Stimulated activated naive CD4-positive, alpha-beta T cell treated with Interleukin-2 at 50 U/mL for 16 hours (primary cell): ENCODE results near the gene ASB16.
"Not testable (repeated sequence)": the region's sequence is repeated elsewhere in the genome, so short reads cannot be mapped to it uniquely, and the experiment has no call there.

ENCODE experiments used
- DNase-seq: peaks from one replicate; lab custom pipeline; 2025; lab: John Stamatoyannopoulos, UW

The ASB16 gene

GRCh38 chr17:44147812-44148211, 22.7 kb upstream of the ASB16 start:
- DNase-seq: no peak

- not testable (repeated sequence) for DNase-seq
Observed at GRCh38 chr17:44149066-44149465, 21.4 kb upstream of the ASB16 start.

GRCh38 chr17:44149750-44150329, 20.7 kb upstream of the ASB16 start:
- no peak for DNase-seq

GRCh38 chr17:44152875-44153274, 17.6 kb upstream of the ASB16 start:
- no peak for DNase-seq

- DNase-seq: no peak
Observed at GRCh38 chr17:44155488-44155887, 15.0 kb upstream of the ASB16 start.

GRCh38 chr17:44159519-44160210, 10.8 kb upstream of the ASB16 start:
- peak; percentile 30 for DNase-seq

- no peak for DNase-seq
Observed at GRCh38 chr17:44164476-44164875, 6.0 kb upstream of the ASB16 start.

- DNase-seq: no peak
Observed at GRCh38 chr17:44167181-44167861, 3.2 kb upstream of the ASB16 start.

- no peak for DNase-seq
Observed at GRCh38 chr17:44170135-44170498, 387 bp upstream of the ASB16 start.

- DNase-seq: no peak
Observed at GRCh38 chr17:44171931-44172455, 1.5 kb downstream of the ASB16 start.

GRCh38 chr17:44174427-44174826, 3.9 kb downstream of the ASB16 start:
- DNase-seq: no peak

GRCh38 chr17:44176257-44176656, 5.8 kb downstream of the ASB16 start:
- DNase-seq: no peak

- no peak for DNase-seq
Observed at GRCh38 chr17:44176671-44177501, 6.4 kb downstream of the ASB16 start.

- no peak for DNase-seq
Observed at GRCh38 chr17:44177640-44178039, 7.1 kb downstream of the ASB16 start.

GRCh38 chr17:44178133-44178532, 7.6 kb downstream of the ASB16 start:
- DNase-seq: no peak

GRCh38 chr17:44183024-44183423, 12.5 kb downstream of the ASB16 start:
- DNase-seq: no peak

- DNase-seq: no peak
Observed at GRCh38 chr17:44184212-44184810, 13.8 kb downstream of the ASB16 start.

- peak; percentile 99 for DNase-seq
Observed at GRCh38 chr17:44186307-44187130, 16.0 kb downstream of the ASB16 start, which contains the start of gene TMUB2. Gene TMUB2 (plus strand): TSS chr17:44186972. CDS start chr17:44187709, 737 bp downstream.

GRCh38 chr17:44187131-44187899, 16.8 kb downstream of the ASB16 start:
- peak; percentile 83 for DNase-seq
